Glomerular visceral epithelial cell (primary cell): ENCODE measurements around the gene TMC1.
"Not testable (repeated sequence)": the region's sequence is repeated elsewhere in the genome, so short reads cannot be mapped to it uniquely, and the experiment has no call there.

ENCODE experiments used
- DNase-seq: peaks from one replicate; pipeline ENCODE4 v3.0.0-alpha.2; 2016; ENCODE audit errors: extremely low spot score

TMC1 gene

DNA sequence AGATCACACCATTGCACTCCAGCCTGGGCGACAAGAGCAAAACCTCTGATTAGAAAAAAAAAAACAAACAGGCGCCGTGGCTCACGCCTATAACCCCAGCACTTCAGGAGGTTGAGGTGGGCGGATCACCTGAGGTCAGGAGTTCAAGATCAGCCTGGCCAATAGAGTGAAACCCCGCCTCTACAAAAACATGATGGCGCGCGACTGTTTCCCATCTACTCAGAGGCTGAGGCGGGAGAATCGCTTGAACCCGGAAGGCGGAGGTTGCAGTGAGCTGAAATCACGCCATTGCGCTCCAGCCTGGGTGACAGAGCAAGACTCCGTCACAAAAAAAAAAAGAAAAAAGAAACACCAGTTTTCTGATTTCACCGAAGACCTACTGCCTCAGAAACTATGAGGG lies at the start of gene TMC1:
Gene TMC1 (plus strand): TSS at position 193 of the 400 bp plus-strand sequence. CDS start 127,041 bp downstream, outside the sequence.
- DNase-seq, result not testable (repeated sequence)

DNA sequence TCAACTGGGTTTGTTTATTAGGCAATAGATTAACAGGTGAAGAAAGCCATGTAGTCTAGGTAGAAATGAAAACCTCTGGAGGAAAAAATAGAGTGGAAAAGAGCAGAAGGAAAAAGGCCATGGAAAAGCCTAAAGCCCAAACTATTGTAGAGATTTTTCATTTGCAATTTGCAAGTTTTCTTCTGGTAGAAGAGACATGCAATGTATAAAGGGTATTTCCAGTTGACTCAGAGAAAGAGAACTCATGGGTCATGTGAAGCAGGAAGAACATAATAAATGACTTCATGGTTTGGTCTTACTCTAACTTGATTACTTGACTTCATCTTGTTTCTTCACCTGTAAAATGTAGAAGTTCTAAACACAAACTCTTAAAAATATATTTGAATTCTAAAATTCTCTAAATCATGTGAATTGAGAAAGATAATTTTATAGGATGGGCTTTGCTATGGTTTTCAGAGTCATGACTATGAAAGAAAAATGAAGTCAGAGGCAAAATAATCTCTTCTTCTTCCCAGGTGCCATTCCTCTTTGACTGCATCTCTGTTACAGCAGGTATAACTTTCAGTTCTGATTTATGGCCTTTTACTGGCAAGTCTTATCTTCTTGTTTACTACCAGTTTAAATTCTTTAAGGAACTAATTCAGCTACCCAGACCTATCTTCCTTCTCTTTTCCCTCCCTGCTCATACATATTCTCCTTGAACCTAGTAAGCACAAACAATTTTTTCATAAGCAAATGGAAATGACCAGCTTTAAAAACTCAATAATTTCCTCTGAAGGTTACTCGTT lies 47.7 kb upstream of the TMC1 start:
- DNase-seq, result peak; percentile 59

GRCh38 chr9:72474676-72475075 lies 46.7 kb upstream of the TMC1 start:
- DNase-seq, result no peak

- DNase-seq, result no peak
Measured at GRCh38 chr9:72476100-72476499, 45.3 kb upstream of the TMC1 start.

GRCh38 chr9:72476617-72477437 lies 44.6 kb upstream of the TMC1 start:
- DNase-seq, result peak; percentile 92

GRCh38 chr9:72477930-72478518 lies 43.4 kb upstream of the TMC1 start:
- DNase-seq, result peak; percentile 64

- no peak for DNase-seq
Measured at GRCh38 chr9:72478966-72479365, 42.4 kb upstream of the TMC1 start.

DNA sequence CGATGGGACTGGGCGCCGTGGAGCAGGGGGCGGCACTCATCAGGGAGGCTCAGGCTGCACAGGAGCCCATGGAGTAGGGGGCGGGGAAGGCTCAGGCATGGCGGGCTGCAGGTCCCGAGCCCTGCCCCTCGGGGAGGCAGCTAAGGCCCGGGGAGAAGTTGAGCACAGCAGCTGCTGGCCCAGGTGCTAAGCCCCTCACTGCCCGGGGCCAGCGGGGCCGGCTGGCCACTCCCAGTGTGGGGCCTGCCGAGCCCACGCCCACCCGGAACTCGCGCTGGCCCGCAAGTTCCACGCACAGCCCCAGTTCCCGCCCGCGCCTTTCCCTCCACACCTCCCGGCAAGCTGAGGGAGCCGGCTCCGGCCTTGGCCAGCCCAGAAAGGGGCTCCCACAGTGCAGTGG lies 41.1 kb upstream of the TMC1 start:
- not testable (repeated sequence) for DNase-seq

DNA sequence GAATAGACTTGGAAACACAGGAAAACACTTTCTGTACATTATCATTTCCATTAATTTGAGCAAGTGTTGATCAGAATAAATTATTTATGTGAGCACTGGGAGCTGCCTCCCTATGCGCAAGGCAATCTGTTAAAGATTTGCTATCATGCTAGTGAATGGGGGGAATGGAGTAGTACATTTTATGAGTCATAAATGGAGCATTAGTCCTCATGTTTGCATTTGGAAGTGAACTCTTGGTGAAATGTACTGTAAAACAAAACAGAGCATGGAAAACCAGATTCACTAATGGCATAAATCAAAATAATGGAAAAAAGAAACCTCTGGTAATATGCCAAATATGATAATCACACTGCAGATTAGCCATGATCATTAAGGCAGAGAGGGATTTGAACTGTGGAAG lies 40.5 kb upstream of the TMC1 start:
- DNase-seq, result peak; percentile 50

DNA sequence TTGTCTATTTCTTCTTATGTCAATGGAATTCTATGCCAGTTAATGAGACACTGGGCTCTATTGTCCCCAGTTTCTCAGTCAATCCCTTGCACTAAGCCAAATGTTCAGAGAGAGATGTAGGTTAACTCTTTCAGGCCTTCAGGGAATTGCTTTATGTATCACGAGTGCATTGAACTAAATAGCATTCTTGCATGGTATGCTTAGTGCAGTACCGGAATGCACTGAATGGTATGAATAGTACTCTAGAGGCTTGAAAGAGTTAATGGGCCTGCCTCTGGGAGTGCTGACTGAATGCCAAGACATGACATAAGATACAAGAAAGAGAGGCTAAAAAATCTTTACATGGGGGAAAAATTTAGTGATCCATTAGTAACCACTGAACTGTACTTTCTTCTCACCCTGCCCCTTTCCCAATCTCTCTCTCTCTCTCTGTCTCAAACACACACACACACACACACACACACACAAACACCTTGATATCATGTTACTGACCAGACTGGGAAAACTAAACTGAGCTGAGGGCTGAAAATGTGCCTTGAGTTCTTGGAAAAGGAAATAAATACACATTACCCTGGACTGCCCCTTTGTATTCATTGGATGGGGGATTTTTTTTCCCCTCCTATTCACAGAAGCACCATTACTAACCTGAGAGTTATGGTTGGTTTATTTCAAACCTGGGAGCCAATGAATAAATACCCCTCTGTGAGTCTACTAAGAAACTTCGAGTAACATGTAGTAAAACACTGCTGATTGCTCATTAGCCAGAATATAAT lies 35.4 kb upstream of the TMC1 start:
- DNase-seq, result peak; percentile 88

DNA sequence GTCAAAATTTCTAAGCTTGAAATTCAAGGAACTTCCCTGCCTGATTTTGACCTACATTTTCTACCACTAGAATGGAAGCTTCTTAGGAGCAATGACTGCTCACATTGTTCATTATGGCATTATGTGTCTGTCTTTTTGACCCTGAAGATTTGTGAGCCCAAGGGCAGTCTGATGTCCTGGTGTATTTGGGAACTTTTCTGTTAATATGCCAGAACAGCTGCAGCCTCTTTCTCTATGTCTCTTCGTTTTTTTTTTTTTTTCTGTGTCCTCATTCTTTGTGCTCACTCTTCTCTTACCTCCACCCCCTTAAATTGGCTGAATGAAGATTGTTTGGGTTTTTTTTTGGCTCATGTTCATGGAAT lies 34.8 kb upstream of the TMC1 start:
- no peak for DNase-seq

DNA sequence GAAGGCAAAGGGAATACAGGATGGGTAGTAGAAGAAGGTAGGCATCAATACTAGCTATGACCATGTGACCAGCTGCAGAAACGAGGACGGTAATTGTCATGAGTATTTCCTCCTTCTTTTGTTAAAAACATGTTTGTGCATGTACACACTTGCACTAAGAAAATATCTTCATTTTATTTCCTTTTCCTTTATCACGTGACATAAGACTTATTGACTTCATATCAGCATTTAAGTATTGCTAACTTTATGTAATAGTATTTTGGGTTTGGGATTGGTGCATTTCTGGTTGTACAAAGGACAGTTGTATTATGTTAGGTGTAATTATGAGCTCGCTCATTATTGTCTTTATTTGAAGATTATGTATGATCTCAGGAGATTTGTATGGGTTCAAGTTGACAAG lies 33.7 kb upstream of the TMC1 start:
- not testable (repeated sequence) for DNase-seq

- no peak for DNase-seq
Measured at GRCh38 chr9:72489986-72490385, 31.4 kb upstream of the TMC1 start.

DNA sequence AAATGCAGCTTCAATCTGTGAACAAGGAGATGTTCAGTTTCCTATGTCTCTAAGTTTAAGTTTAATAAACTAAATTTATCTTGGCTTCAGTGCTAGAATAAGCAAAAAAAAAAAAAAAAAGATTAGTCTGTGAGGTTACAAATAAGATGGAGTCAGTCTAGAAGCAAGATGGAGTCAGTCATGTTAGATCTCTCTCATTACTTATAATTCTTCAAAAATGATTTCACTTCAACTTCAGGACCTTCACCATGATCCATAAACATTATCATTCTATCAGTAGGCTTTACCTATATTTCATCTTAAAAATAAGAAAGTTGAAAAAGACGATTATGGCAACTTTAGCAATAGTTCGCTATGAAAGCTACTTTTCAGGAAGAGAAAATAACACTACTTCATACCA lies 30.2 kb upstream of the TMC1 start:
- no peak for DNase-seq

- DNase-seq, result no peak
Measured at GRCh38 chr9:72494051-72494450, 27.4 kb upstream of the TMC1 start.

DNA sequence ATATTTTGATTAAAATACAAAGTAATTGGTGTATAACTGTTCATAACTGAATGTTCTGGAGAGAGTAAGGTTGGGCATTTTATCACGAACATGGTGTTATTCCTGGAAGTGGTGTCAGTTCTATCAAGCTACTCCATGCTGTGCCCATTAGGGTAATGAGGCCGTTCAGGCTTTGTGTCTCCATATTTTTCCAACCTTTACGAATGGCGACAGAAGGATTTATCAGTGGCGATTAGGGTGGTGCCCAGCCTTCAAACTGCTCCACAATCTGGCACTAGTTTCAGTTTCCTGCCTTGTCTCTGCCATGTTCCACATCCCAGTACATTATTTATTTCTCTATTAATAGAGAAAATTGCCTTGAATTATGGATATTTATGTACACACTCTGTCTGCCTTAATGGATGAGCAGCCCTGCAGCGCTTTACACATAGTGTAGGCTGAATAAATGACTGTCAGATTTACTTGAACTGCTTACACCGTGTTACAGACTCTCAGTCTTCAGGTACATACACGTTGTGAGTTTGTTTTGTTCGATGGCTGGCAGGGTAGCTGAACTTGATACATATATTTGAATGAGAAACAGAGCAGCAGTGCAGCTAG lies 23.9 kb upstream of the TMC1 start:
- no peak for DNase-seq

DNA sequence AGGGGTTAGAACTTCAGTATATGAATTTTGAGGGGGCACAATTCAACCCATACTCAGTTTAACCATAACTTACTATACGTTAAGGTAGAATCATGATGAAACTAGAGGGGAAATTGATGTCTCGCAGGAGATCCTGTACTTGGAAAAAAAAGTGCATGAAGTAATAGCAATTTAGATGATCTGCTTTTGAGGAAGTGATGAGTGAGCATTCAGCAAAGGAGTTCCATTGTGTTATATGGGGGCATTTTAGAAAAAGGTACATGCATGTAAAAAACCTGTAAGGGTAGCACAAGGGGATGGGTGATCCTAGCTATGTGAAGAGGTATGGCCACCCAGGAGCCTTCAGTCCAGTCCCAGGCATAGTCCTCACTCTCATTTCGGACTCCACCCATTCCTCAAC lies 14.8 kb upstream of the TMC1 start:
- no peak for DNase-seq

DNA sequence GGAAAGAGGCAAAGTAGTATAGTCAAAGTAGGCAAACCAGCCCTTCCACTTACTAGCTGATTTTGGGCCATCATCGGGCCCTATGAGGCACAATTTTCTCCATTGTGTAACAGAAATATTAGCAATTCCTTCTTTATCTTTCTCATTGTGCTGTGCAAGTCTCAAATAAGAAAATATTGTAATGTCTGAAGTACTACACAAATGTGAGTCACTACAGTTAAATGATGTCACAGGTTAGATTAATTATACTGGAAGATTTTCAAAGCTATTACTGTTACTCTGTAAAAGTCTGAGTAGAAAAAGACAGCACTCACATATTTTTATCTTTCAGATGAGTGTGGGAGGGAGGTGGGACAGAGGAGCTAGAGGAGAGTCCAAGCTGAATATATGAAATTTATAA lies 12.4 kb upstream of the TMC1 start:
- no peak for DNase-seq

- peak; percentile 29 for DNase-seq
Measured at GRCh38 chr9:72509635-72510034, 11.8 kb upstream of the TMC1 start.

GRCh38 chr9:72521011-72521410 lies 397 bp upstream of the TMC1 start:
- not testable (repeated sequence) for DNase-seq

GRCh38 chr9:72524820-72525540 lies 3.6 kb downstream of the TMC1 start:
- peak; percentile 98 for DNase-seq
